KBM-7 (cell line): ENCODE results near the gene EIF2S2.

ENCODE experiments used
- DNase-seq: peaks from one replicate; pipeline ENCODE4 v3.0.0-alpha.2; 2015
- in situ Hi-C: fragments of 300-500 bp; cut with MboI; formaldehyde crosslinking; loops from 2 replicates; pipeline ENCODE4 v1.14.3; 2020; ENCODE audit warnings: low sequenced_read_pairs, low pct_unique_long_range_greater_than_20kb, mixed read lengths

The EIF2S2 gene

GRCh38 chr20:34043025-34043424 lies 69.0 kb downstream of the EIF2S2 start:
- no peak for DNase-seq

GRCh38 chr20:34042262-34042661 lies 69.8 kb downstream of the EIF2S2 start:
- in situ Hi-C loops = no loop called here
- DNase-seq = no peak

More at GRCh38 chr20:34043025-34043424, 69.0 kb downstream of the EIF2S2 start:
- in situ Hi-C loops = no loop called here

GRCh38 chr20:34041226-34041625 lies 70.8 kb downstream of the EIF2S2 start:
- no peak for DNase-seq
- in situ Hi-C loops = no loop called here

DNA sequence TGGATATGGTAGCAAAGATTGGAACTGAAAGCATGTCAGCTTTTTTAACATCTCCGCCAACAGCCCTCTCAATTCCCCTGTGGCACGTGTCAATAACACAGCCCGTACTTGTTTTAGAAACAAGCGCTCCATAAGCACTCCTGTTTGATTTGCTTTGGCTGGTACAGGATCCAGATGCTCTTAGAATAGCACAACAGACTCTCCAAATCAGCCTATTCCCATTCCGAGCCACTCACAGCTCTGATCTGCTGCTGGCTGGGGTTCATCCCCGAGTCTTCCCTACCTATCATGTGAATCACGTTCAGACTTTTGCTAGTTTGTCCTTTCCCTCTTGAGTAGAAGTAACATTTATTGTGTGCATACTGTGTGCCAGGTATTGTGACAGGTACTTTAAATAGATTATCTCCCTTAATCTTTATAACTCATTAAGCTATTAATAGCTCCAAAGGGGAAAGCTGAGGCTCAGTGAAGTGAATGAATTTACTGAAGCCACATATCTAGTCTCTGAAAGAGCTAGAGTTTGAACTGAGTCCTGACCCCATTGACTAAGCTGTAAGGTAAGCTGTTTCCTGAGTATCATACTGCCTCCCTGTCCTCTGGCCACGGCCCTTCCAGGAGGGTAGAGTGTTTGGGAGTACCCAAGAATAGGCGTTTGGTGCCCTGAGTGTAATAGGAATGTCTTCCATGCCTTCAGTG lies 71.6 kb downstream of the EIF2S2 start:
- no peak for DNase-seq
- in situ Hi-C loops = no loop called here
